ENCODE results near the gene GIT2.
"Not testable (repeated sequence)": the region's sequence is repeated elsewhere in the genome, so short reads cannot be mapped to it uniquely, and the experiment has no call there.

GIT2 gene

DNA sequence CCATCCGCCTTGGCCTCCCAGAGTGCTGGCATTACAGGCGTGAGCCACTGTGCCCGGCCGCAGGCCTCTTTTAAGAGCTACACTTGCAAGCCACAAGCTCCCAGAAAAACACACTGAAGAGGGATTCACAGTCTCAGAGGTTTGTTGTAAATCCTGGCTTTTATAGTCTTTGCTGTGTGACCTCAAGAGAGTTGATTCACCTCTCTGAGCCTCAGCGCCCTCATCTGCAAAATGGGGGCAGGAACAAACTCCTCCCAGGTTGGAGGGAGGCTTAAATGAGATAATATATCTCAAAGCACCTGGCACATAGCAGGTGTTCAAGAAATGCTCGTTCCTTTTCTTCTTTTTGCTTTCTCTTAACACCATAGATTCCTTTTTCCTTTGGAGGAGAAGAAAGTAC, 100.0 kb downstream of the GIT2 start:
- Histone ChIP-seq H3K4me3 (ENCODE audit: insufficient read depth, low read depth, low read length) (no peak overlapping the region), H3K36me3 (ENCODE audit: control insufficient read depth, insufficient read depth, low read length) (no peaks in the 10 kb centered on the region), H3K27me3 (ENCODE audit: control insufficient read depth, insufficient read depth, low read length, poor library complexity, severe bottlenecking) (no peaks in the 10 kb centered on the region), H3K27ac (ENCODE audit: insufficient read depth, low read depth, low read length, poor library complexity, severe bottlenecking) (no peak overlapping the region), H3K4me1 (ENCODE audit: control insufficient read depth, insufficient read depth, low read length) (peaks cover 9% of the 10 kb centered on the region), H3K9me3 (ENCODE audit: control insufficient read depth, low read length) (no peaks in the 10 kb centered on the region)
- 94% methylated on average over 6 of the region's 6 CpGs for WGBS, 2 experiments

- H3K27me3 ChIP-seq (ENCODE audit: control insufficient read depth, insufficient read depth, low read length, poor library complexity, severe bottlenecking) = no peaks in the 10 kb centered on the region
- peaks cover 3% of the 10 kb centered on the region for H3K4me1 ChIP-seq (ENCODE audit: control insufficient read depth, insufficient read depth, low read length)
- H3K4me3 ChIP-seq (ENCODE audit: insufficient read depth, low read depth, low read length) = no peak overlapping the region
- H3K27ac ChIP-seq (ENCODE audit: insufficient read depth, low read depth, low read length, poor library complexity, severe bottlenecking) = no peak overlapping the region
- 82 to 90% methylated on average over 4 of the region's 4 CpGs for WGBS, 2 experiments
- H3K9me3 ChIP-seq (ENCODE audit: control insufficient read depth, low read length) = no peaks in the 10 kb centered on the region
- H3K36me3 ChIP-seq (ENCODE audit: control insufficient read depth, insufficient read depth, low read length) = no peaks in the 10 kb centered on the region
Measured at GRCh38 chr12:109894939-109895338, 101.2 kb downstream of the GIT2 start.

DNA sequence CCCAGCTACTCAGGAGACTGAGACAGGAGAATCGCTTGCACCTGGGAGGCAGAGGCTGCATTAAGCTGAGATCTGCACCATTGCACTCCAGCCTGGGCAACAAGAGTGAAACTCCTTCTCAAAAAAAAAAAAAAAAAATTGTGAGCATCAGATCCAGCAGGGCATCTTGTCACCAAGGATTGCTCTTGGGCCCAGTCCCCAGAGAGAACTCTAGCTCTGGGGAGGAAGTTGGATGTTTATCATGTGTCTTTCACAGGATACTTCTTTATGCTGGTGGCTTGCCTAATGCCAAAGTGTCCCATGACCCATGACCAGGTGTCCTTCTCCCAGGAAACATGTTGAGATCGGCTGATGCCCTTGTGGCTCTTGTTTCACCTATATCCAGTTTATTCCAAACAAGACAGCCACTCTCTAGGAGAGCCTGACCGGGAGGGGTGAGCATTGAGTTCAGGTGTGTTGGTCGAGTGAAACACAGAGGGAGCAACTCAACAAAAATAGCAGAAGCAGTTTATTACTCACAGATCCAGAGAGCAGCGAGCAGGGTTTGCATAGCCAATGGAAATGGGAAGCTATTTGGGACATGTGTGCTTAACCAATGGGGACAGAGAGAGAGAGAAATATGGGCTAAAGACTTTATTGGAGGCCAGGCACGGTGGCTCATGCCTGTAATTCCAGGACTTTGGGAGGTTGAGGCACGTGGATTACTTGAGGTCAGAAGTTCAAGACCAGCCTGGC, 102.7 kb downstream of the GIT2 start:
- Histone ChIP-seq H3K9me3 (ENCODE audit: control insufficient read depth, low read length) (no peaks in the 10 kb centered on the region), H3K27me3 (ENCODE audit: control insufficient read depth, insufficient read depth, low read length, poor library complexity, severe bottlenecking) (no peaks in the 10 kb centered on the region), H3K27ac (ENCODE audit: insufficient read depth, low read depth, low read length, poor library complexity, severe bottlenecking) (no peak overlapping the region), H3K36me3 (ENCODE audit: control insufficient read depth, insufficient read depth, low read length) (no peaks in the 10 kb centered on the region), H3K4me3 (ENCODE audit: insufficient read depth, low read depth, low read length) (no peak overlapping the region), H3K4me1 (ENCODE audit: control insufficient read depth, insufficient read depth, low read length) (no peaks in the 10 kb centered on the region)
- 87% methylated on average over 7 of the region's 7 CpGs for WGBS, 2 experiments

DNA sequence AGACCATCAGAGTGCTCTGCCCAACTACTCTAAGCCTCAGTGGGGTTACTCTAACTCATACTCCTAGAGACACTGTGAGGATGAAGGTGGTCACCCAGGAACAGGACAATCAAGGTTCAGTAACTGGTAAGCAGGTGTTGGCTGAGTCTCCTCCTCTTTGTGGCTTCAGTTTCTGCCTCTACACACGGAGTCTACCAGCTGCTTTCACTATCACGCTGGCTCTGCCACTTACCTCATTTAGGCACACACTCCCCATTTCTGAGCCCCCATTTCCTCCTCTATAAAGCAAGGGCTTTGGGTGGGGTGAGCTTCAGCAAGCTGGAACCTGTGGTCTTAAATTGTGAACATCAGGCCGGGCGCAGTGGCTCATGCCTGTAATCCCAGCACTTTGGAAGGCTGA, 103.4 kb downstream of the GIT2 start:
- H3K9me3 ChIP-seq (ENCODE audit: control insufficient read depth, low read length) = no peaks in the 10 kb centered on the region
- H3K27ac ChIP-seq (ENCODE audit: insufficient read depth, low read depth, low read length, poor library complexity, severe bottlenecking) = no peak overlapping the region
- WGBS, 2 experiments = 76 to 77% methylated on average over 4 of the region's 4 CpGs
- H3K27me3 ChIP-seq (ENCODE audit: control insufficient read depth, insufficient read depth, low read length, poor library complexity, severe bottlenecking) = no peaks in the 10 kb centered on the region
- H3K4me3 ChIP-seq (ENCODE audit: insufficient read depth, low read depth, low read length) = no peak overlapping the region
- no peaks in the 10 kb centered on the region for H3K4me1 ChIP-seq (ENCODE audit: control insufficient read depth, insufficient read depth, low read length)
- H3K36me3 ChIP-seq (ENCODE audit: control insufficient read depth, insufficient read depth, low read length) = no peaks in the 10 kb centered on the region

DNA sequence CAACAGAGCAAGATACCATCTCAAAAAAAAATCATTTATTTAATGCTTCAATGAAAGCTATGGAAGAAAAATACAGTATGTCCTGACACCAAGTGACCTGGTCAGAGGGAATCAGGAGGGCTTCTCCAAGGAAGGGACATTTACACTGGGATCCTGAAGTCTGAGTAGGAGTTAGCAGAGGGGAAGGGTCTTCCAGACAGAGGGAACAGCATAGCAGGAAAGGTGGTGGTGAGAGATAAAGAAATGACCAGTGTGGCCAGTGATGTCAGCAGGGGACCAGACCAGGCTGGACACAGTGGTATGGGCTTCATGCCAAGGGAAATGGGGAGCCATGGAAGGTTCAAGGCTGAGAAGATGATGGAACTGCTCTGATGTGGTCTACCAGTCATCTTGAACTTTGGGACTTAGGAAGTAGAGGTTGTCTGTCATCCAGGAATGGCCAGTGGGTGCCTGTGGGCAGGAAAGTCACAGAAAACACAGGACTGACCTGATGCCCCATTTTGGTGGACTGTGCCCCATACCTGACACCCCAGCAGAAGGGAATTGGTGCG, 103.9 kb downstream of the GIT2 start:
- no peaks in the 10 kb centered on the region for H3K9me3 ChIP-seq (ENCODE audit: control insufficient read depth, low read length)
- no peaks in the 10 kb centered on the region for H3K27me3 ChIP-seq (ENCODE audit: control insufficient read depth, insufficient read depth, low read length, poor library complexity, severe bottlenecking)
- no peak overlapping the region for H3K27ac ChIP-seq (ENCODE audit: insufficient read depth, low read depth, low read length, poor library complexity, severe bottlenecking)
- H3K4me3 ChIP-seq (ENCODE audit: insufficient read depth, low read depth, low read length) = no peak overlapping the region
- WGBS, 2 experiments = 95% methylated on average over 1 of the region's 1 CpG
- H3K4me1 ChIP-seq (ENCODE audit: control insufficient read depth, insufficient read depth, low read length) = no peaks in the 10 kb centered on the region
- H3K36me3 ChIP-seq (ENCODE audit: control insufficient read depth, insufficient read depth, low read length) = no peaks in the 10 kb centered on the region

- not testable (repeated sequence) for H3K27me3 ChIP-seq (ENCODE audit: control insufficient read depth, insufficient read depth, low read length, poor library complexity, severe bottlenecking); H3K36me3 ChIP-seq (ENCODE audit: control insufficient read depth, insufficient read depth, low read length); H3K4me1 ChIP-seq (ENCODE audit: control insufficient read depth, insufficient read depth, low read length); H3K4me3 ChIP-seq (ENCODE audit: insufficient read depth, low read depth, low read length); H3K27ac ChIP-seq (ENCODE audit: insufficient read depth, low read depth, low read length, poor library complexity, severe bottlenecking); H3K9me3 ChIP-seq (ENCODE audit: control insufficient read depth, low read length)
- 93 to 96% methylated on average over 7 of the region's 7 CpGs for WGBS, 2 experiments
Measured at GRCh38 chr12:109891731-109892130, 104.4 kb downstream of the GIT2 start.

GRCh38 chr12:109890620-109891170, 105.5 kb downstream of the GIT2 start:
- H3K36me3 ChIP-seq (ENCODE audit: control insufficient read depth, insufficient read depth, low read length) = no peaks in the 10 kb centered on the region
- no peaks in the 10 kb centered on the region for H3K9me3 ChIP-seq (ENCODE audit: control insufficient read depth, low read length)
- no peak overlapping the region for H3K27ac ChIP-seq (ENCODE audit: insufficient read depth, low read depth, low read length, poor library complexity, severe bottlenecking)
- H3K4me1 ChIP-seq (ENCODE audit: control insufficient read depth, insufficient read depth, low read length) = no peaks in the 10 kb centered on the region
- WGBS, 2 experiments = 89% methylated on average over 13 of the region's 13 CpGs
- H3K27me3 ChIP-seq (ENCODE audit: control insufficient read depth, insufficient read depth, low read length, poor library complexity, severe bottlenecking) = no peaks in the 10 kb centered on the region
- H3K4me3 ChIP-seq (ENCODE audit: insufficient read depth, low read depth, low read length) = no peak overlapping the region

GRCh38 chr12:109888179-109889020, 107.8 kb downstream of the GIT2 start:
- Histone ChIP-seq H3K9me3 (ENCODE audit: control insufficient read depth, low read length) (no peaks in the 10 kb centered on the region), H3K27me3 (ENCODE audit: control insufficient read depth, insufficient read depth, low read length, poor library complexity, severe bottlenecking) (peaks cover 3% of the 10 kb centered on the region), H3K4me1 (ENCODE audit: control insufficient read depth, insufficient read depth, low read length) (no peaks in the 10 kb centered on the region), H3K27ac (ENCODE audit: insufficient read depth, low read depth, low read length, poor library complexity, severe bottlenecking) (no peak overlapping the region), H3K4me3 (ENCODE audit: insufficient read depth, low read depth, low read length) (no peak overlapping the region), H3K36me3 (ENCODE audit: control insufficient read depth, insufficient read depth, low read length) (no peaks in the 10 kb centered on the region)
- 93 to 95% methylated on average over 7 to 12 of the region's 12 CpGs for WGBS, 2 experiments

- H3K4me1 ChIP-seq (ENCODE audit: control insufficient read depth, insufficient read depth, low read length) = no peaks in the 10 kb centered on the region
Measured at GRCh38 chr12:109885616-109886015, 110.6 kb downstream of the GIT2 start.

DNA sequence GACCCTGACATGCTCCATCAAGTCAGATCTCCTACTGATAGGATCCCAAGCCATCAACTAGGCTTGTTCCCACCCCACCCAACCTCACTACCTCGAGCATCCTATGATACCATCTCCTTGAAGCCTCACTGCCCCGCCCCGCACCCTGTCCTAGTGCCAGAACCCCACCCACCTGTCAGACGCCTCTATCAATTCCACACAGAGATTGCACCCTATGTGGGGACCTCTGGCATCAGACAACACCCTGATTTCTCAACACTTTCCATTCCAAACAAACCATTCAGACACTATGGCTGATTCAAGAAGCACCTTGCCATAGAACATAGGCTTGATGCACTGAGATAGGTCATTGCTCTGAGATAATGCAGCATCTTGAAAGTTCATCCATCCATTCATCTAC, 112.7 kb downstream of the GIT2 start:
- Histone ChIP-seq H3K9me3 (ENCODE audit: control insufficient read depth, low read length) (no peaks in the 10 kb centered on the region), H3K4me3 (ENCODE audit: insufficient read depth, low read depth, low read length) (no peak overlapping the region), H3K36me3 (ENCODE audit: control insufficient read depth, insufficient read depth, low read length) (no peaks in the 10 kb centered on the region), H3K27me3 (ENCODE audit: control insufficient read depth, insufficient read depth, low read length, poor library complexity, severe bottlenecking) (peaks cover 19% of the 10 kb centered on the region), H3K4me1 (ENCODE audit: control insufficient read depth, insufficient read depth, low read length) (no peaks in the 10 kb centered on the region), H3K27ac (ENCODE audit: insufficient read depth, low read depth, low read length, poor library complexity, severe bottlenecking) (no peak overlapping the region)
- WGBS, 2 experiments = 85 to 87% methylated on average over 4 of the region's 4 CpGs

More at GRCh38 chr12:109885616-109886015, 110.6 kb downstream of the GIT2 start:
- no peaks in the 10 kb centered on the region for H3K9me3 ChIP-seq (ENCODE audit: control insufficient read depth, low read length)
- H3K4me3 ChIP-seq (ENCODE audit: insufficient read depth, low read depth, low read length) = no peak overlapping the region
- WGBS, 2 experiments = 90 to 93% methylated on average over 10 of the region's 10 CpGs
- peaks cover 14% of the 10 kb centered on the region for H3K27me3 ChIP-seq (ENCODE audit: control insufficient read depth, insufficient read depth, low read length, poor library complexity, severe bottlenecking)
- H3K27ac ChIP-seq (ENCODE audit: insufficient read depth, low read depth, low read length, poor library complexity, severe bottlenecking) = no peak overlapping the region
- H3K36me3 ChIP-seq (ENCODE audit: control insufficient read depth, insufficient read depth, low read length) = no peaks in the 10 kb centered on the region

Measured in ectodermal cell (in vitro differentiated cells).